Eye (tissue), 1 donor: Measurements from ENCODE around the gene PCBP2.
"Not testable (repeated sequence)": the region's sequence is repeated elsewhere in the genome, so short reads cannot be mapped to it uniquely, and the experiment has no call there.

ENCODE experiments used
- DNase-seq: peaks from one replicate; pipeline ENCODE4 v3.0.0-alpha.2; 2015

PCBP2 gene

DNA sequence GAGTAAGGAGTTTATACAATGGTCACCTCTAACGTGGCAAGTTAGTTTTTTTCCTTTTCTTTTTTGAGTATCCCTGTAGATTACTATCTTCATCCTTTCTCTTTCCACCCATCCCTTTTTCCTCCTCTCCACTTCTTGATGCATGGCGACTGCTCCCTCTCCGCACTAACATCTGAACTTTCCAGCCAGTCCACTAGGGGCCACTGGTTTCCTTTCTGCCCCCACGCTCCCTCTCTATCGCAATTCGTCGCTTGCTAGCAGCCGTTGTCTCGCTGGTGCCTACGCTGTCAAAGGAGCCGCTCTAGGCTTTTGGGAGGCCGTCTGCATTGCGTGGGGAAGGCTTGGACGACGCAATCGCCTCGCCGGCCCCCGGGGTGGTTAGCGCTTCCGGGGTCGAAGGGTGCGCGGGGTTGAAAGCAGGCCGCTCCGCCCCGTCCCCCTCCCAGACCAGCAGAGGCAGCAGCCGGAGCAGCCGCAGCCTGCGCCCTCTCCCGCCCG is at the start of gene PCBP2:
TSS of gene PCBP2 (plus strand) at position 442 of the 498 bp plus-strand sequence. CDS start 2,699 bp downstream, outside the sequence.
- peak; percentile 99 for DNase-seq

- not testable (repeated sequence) for DNase-seq
These were observed 49.6 kb upstream of the PCBP2 start for GRCh38 chr12:53402351-53402750.

DNA sequence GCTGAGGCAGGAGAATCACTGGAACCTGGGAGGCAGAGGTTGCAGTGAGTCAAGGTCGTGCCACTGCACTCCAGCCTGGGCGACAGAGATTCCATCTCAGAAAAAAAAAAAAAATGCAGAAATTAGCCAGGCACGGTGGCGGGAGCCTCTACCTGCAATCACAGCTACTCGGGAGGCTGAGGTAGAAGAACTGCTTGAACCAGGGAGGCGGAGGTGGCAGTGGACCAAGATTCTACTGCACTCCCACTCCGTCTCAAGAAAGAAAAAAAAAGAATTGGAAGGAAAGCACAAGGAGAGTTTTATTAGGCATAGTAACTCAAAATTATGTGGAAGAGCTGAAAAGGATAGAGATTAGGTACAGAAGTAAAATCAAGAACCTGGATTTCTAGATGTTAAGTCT is 49.0 kb upstream of the PCBP2 start:
- DNase-seq: no peak

DNA sequence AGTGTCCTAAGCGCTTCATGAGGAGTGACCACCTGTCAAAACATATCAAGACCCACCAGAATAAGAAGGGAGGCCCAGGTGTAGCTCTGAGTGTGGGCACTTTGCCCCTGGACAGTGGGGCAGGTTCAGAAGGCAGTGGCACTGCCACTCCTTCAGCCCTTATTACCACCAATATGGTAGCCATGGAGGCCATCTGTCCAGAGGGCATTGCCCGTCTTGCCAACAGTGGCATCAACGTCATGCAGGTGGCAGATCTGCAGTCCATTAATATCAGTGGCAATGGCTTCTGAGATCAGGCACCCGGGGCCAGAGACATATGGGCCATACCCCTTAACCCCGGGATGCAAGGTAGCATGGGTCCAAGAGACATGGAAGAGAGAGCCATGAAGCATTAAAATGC is 41.0 kb upstream of the PCBP2 start:
- DNase-seq: no peak

- DNase-seq: peak; percentile 72
These were observed 38.3 kb upstream of the PCBP2 start for GRCh38 chr12:53413485-53414204.

GRCh38 chr12:53414756-53415417 is 37.0 kb upstream of the PCBP2 start:
- no peak for DNase-seq

DNA sequence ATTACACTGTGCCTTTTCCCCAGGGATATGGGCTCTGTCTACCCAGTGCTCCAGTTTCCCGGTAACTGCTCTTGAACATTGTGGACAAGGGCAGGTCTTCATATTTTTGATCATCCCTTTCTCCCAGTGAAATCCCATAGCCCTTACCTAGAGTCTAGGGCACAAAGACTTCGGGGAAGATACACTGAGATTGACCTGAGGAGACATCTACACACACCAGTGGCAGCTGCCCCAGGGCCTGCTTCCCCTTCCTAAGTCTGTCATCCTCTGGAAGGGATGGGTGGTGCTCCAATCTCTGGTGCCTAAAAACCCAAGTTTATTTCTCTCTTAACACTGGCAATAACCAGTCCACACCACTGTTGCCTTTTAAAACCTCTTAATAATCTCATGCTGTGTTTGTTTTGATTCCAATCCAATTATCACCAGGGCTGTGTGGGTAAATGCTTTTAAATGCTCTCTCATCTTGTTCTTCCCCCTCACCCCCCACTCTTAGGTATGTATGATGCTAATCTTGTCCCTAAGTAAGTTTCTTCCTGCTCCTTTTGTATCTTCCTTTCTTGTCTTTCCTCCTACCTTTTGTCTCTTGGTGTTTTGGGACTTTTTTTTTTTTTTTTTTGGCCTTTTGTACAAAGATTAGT is 36.0 kb upstream of the PCBP2 start:
- DNase-seq: not testable (repeated sequence)

- DNase-seq: not testable (repeated sequence)
These were observed 34.5 kb upstream of the PCBP2 start for GRCh38 chr12:53417291-53417816.

GRCh38 chr12:53418221-53418620 is 33.7 kb upstream of the PCBP2 start:
- DNase-seq: no peak

DNA sequence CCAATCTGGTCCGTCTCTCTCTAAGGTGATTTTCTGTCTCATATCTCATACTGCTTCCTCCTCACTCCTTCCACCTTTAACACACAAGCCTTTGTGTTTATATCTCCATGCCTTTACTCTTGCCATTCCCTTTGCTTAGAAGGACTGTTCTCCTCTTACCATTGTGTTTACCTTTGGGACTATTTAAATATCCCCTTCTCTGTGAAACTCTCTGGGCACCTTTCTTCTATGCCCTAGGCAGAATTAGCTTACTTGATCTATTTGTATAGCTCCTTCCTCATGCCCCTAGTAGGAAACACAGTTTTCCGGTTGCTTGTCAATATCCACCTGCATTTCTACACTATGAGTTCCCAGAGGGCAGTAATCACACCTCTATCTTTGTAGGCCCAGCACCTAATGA is 32.1 kb upstream of the PCBP2 start:
- DNase-seq: no peak

- DNase-seq: not testable (repeated sequence)
These were observed 29.7 kb upstream of the PCBP2 start for GRCh38 chr12:53422247-53422646.

DNA sequence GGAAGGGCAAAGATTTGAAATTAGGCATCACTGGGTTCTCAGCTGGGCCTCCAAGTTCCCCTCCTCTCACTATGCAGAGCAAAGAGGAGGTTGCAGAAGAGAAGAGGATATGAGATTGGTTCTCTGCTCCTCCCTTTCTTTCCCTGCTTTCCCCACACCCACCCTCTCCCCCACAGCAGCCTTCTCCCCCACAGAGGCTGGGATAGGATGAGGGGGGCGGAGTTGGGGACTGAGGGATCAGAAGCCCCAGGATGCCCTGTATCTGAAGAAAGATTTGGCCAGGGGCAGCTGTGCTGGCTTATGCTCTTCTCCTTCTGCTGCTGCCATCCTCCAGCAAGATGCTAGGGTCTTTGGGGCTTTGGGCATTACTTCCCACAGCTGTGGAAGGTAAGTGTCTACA is 28.3 kb upstream of the PCBP2 start, which contains the start of gene AMHR2:
TSS of gene AMHR2 (plus strand) at position 259 of the 400 bp plus-strand sequence. CDS start at position 339, 80 bp downstream.
- no peak for DNase-seq

DNA sequence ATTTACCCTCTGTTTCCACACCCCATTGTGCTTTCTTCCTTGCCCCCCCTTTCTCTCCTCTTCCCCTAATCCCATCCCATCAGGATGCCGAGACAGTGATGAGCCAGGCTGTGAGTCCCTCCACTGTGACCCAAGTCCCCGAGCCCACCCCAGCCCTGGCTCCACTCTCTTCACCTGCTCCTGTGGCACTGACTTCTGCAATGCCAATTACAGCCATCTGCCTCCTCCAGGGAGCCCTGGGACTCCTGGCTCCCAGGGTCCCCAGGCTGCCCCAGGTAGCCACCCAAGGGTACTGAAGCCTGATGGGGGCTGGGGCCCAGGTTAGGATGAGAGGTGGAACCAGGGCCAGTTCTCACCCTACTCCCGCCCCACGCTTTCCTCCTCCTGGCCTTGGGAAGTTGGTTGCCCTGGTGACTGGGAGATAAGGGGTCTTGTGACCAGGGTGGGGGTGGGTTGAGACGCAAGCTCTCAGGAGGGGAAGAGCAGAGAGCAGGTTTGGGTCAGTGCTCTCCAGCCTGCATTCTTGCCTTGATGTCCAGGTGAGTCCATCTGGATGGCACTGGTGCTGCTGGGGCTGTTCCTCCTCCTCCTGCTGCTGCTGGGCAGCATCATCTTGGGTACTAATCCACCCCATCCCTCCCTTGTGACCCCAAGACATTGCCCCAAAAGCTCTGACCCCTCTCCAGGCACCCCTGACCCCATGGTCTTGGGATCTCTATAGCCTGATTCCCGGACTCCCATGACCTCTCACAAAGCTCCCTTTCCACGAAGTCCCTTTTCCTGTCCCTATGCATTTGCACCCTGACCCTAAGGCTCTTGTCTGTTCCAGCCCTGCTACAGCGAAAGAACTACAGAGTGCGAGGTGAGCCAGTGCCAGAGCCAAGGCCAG is 27.0 kb upstream of the PCBP2 start:
- no peak for DNase-seq

DNA sequence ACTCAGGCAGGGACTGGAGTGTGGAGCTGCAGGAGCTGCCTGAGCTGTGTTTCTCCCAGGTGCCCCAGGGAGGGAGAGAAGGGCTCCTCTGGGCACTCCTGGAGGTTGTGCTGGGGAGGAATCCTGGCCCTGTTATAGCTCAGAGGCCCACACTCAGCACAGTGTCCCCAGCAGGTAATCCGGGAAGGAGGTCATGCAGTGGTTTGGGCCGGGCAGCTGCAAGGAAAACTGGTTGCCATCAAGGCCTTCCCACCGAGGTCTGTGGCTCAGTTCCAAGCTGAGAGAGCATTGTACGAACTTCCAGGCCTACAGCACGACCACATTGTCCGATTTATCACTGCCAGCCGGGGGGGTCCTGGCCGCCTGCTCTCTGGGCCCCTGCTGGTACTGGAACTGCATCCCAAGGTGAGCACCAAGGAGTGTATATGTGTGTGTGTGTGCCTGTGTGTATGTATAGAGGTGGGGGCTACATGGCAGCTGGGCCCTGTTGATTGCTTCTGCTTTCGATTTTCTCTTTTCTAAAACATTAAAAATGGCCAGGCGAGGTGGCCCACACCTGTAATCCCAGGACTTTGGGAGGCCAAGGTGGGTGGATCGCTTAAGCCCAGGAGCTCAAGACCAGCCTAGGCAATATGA is 26.3 kb upstream of the PCBP2 start:
- DNase-seq: no peak

DNA sequence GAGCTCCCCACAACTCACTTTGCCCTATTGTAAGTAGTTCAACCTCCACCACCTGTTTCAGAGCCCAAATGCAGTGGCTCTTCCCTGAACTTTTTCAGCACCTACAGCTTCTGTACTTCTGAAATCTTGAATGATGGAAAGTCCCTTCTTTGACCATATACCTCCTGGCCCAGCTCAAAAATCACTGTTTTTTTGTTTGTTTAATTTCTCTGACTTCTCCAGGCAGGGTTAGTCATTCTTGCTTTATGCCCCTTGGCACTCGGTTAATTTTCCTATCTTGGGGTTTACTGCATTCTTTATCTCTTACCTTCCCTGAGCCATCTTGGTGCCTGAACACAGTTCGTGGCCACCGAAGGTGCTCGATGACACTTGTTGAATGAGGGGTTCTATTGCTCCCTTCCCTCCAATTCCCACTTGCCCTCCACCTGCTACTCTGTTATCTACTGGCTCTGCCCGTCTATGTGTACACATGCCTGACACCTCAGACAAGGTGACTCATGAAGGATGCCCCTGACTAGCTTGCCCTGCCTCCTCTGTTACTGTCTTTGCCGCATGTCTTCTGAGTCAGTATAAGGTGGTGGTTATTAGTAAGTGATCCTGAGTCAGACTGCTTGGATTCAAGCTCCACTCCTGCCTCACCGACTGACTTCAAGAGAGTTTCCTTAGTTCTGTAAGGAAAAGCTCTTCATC is 23.9 kb upstream of the PCBP2 start:
- no peak for DNase-seq

- no peak for DNase-seq
These were observed 23.2 kb upstream of the PCBP2 start for GRCh38 chr12:53428741-53429140.

DNA sequence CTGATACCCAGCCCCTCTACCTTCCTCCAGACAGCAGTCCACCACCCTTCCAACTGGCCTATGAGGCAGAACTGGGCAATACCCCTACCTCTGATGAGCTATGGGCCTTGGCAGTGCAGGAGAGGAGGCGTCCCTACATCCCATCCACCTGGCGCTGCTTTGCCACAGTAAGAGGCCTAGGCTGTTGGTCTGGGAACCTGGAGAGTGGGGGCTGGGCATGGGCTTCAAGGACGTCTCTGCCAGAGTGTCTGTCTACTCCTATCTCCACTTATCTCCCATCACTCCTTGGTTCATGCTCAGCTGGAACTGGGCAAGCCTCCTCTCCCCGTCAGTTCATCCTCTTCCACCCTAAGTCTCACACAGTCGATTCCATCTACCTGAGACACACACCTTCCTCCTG is 21.8 kb upstream of the PCBP2 start:
- DNase-seq: no peak

- no peak for DNase-seq
These were observed 20.7 kb upstream of the PCBP2 start for GRCh38 chr12:53431187-53431586.

DNA sequence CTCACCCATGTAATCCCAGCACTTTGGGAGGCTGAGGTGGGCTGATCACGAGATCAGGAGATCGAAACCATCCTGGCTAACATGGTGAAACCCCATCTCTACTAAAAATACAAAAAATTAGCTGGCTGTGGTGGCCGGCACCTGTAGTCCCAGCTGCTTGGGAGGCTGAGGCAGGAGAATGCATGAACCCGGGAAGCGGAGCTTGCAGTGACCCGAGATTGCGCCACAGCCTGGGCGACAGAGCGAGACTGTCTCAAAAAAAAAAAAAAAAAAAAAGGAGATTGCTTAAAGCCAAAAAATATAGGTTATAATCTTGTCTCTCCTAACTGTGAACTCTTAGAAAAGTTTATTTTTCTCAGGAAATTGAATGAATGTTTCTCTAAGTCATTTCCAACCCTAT is 16.6 kb upstream of the PCBP2 start:
- not testable (repeated sequence) for DNase-seq

DNA sequence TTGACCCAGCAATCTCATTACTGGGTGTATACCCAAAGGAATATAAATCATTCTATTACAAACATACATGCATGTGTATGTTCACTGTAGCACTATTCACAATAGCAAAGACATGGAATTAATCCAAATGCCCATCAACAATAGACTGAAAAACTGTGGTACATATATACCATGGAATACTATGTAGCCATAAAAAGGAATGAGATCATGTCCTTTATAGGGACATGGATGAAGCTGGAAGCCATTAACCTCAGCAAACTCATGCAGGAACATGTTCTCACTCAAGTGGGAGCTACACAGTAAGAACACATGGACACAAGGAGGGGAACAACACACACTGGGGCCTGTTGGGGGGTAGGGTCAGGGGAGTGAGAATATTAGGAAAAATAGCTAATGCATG is 12.3 kb upstream of the PCBP2 start:
- not testable (repeated sequence) for DNase-seq
